RWPE1 (cell line): ENCODE measurements around the gene POFUT1.

Source experiments
- CTCF ChIA-PET: fragments of 350-600 bp; sonication (Branson Sonifier 250); formaldehyde crosslinking; extraction: SDS; loops from one replicate; lab custom pipeline; 2021; lab: Yijun Ruan, JAX
- POLR2A ChIA-PET: fragments of 400-600 bp; formaldehyde crosslinking; extraction: SDS; loops from one replicate; lab custom pipeline; 2020; ENCODE audit warnings: antibody characterized with exemption; ENCODE audit not compliant: low non-redundant PET; lab: Yijun Ruan, JAX
- DNase-seq: peaks from one replicate; pipeline ENCODE4 v3.0.0; 2012; ENCODE audit warnings: low spot score
- H3K27ac ChIP-seq: fragments of 450-650 bp; 2 replicates; pipeline ENCODE4 v1.5.1; 2017
- TF ChIP-seq, protein P1 (sequence below): fragments of 450-650 bp; conservative IDR thresholded peaks from 2 replicates; pipeline ENCODE4 v1.5.1; 2017; ENCODE audit warnings: low read depth, mild to moderate bottlenecking

POFUT1 gene

DNA sequence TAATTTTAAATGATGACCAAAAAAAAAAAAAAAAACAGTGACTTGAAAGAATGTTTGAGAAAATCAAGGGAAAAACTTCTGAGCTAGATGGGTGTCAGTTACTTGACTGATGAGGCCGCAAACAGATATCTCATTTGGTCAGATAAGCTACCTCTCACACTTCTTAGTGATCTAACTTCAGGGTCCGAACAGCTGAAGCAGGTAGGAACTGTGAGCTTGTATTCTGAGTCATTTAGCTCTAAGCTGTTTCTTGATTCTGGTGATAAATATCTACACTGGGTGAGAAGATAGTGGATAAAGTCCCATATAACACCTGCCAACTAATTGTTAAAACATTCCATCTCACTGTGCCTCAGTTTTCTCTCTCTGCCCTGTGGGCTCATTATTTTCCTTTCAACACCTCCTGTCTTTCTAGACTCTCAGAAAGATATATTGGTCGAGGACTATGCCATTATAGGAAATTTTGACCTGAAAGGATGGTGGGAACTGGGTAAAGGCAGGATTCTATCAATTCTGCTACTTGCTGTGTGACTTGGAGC, 77.5 kb downstream of the POFUT1 start:
- TF ChIP-seq, protein P1, sequence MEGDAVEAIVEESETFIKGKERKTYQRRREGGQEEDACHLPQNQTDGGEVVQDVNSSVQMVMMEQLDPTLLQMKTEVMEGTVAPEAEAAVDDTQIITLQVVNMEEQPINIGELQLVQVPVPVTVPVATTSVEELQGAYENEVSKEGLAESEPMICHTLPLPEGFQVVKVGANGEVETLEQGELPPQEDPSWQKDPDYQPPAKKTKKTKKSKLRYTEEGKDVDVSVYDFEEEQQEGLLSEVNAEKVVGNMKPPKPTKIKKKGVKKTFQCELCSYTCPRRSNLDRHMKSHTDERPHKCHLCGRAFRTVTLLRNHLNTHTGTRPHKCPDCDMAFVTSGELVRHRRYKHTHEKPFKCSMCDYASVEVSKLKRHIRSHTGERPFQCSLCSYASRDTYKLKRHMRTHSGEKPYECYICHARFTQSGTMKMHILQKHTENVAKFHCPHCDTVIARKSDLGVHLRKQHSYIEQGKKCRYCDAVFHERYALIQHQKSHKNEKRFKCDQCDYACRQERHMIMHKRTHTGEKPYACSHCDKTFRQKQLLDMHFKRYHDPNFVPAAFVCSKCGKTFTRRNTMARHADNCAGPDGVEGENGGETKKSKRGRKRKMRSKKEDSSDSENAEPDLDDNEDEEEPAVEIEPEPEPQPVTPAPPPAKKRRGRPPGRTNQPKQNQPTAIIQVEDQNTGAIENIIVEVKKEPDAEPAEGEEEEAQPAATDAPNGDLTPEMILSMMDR = no peak
- DNase-seq = no peak
- CTCF ChIA-PET = no interaction called here
- POLR2A ChIA-PET = interaction anchor here (0.6 kb wide), 1 partner anchor 15 kb away, joined by 4 read pairs; no protein-coding TSS in a partner anchor
- no peak overlapping the region for H3K27ac ChIP-seq

DNA sequence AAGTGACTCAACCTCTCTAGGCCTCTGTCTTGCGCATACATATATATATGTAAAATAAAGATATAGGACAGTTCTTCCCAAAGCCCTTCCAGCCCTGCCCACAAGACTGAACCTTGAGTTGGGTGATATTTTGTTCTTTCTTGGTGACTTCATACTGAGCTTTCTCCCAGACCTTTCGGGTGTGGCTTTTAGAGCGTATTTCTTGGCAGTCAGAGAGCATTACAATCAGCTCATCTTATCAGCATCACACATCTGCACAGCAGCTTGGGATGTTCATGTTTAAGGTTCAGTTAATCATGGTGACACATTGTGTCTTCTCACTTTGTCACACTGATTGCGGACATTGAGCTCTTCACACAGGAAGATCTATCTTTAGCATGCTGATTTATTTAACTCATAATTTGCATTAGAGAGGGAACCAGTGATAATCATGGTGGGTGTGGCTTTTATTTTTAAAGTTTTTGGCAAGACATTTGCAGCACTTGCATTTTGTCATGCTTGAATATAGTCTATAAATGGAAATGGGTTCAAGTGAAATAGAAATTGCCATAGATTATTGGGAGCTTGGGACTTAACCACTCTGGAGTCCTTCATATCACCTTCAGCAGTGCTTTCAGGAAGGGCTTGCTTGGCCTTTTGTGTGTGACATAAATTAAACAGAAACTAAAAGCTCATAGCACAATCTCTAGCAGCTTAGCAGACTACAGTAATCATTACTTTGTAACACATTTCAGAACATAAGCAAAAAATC, 78.1 kb downstream of the POFUT1 start:
- ChIA-PET POLR2A (no interaction called here), CTCF (no interaction called here)
- DNase-seq = no peak
- no peak overlapping the region for H3K27ac ChIP-seq
- TF ChIP-seq, protein P1 = no peak

DNA sequence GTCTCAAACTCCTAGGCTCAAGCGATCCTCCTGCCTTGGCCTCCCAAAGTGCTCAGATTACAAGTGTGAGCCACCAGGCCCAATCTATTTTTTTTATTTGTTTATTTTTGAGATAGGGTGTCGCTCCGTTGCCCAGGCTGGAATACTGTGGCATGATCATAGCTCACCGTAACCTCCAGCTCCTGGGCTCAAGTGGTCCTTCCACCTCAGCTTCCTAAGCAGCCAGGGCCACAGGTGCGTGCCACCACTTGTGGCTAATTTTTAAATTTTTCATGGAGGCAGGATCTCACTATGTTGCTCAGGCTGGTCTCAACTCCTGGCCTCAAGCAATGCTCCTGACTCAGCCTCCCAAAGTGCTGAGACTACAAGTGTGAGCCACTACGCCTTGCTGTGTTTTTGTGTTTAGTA, 79.6 kb downstream of the POFUT1 start:
- ChIA-PET CTCF (interaction anchor here (0.7 kb wide), 1 partner anchor 256 kb away, joined by 3 read pairs; no protein-coding TSS in a partner anchor), POLR2A (no interaction called here)

More for the DNA sequence above, 79.6 kb downstream of the POFUT1 start:
- DNase-seq = no peak
- no peak overlapping the region for H3K27ac ChIP-seq
- TF ChIP-seq, protein P1 = no peak
